T-cell (primary cell): ENCODE results near the gene NDUFA7. TPM values are rescaled to one million over a fixed set of nuclear protein-coding genes. Genes with fewer than 3 reads are reported as not detected.
A peak's percentile ranks its signal among the peaks of the same experiment; 100 is the strongest.
"Not testable (repeated sequence)": the region's sequence is repeated elsewhere in the genome, so short reads cannot be mapped to it uniquely, and the experiment has no call there.

Experiments used
- ATAC-seq, 4 experiments: fragments of 200-7000 bp in 3 of 4; fragments of 150-1000 bp in 1 of 4; cut with Tn5 transposase; replicated peaks in 1 of 4; 1 replicate in 3 of 4; 2 replicates in 1 of 4; pipeline ENCODE4 v1.10.0; 2021; ENCODE audit warnings: moderate library complexity in 3 of 4, mild to moderate bottlenecking in 2 of 4, moderate number of reproducible peaks in 1 of 4
- CTCF ChIA-PET, 2 donors: fragments of 300-600 bp; sonication (Branson Sonifier 250); formaldehyde crosslinking; loops; one replicate each; lab custom pipeline; 2022; ENCODE audit warnings: antibody characterized with exemption in 2 of 2; lab: Charles Lee
- POLR2A ChIA-PET, 2 donors: fragments of 300-600 bp; sonication (Branson Sonifier 250); formaldehyde crosslinking; loops; one replicate each; lab custom pipeline; 2022; ENCODE audit warnings: antibody characterized with exemption in 2 of 2; lab: Charles Lee
- DNase-seq, 35 experiments: peaks; one replicate each; pipeline versions ENCODE4 v3.0.0 to v3.0.0-alpha.2; 2013 to 2023
- H3K27ac ChIP-seq: one replicate; pipeline ENCODE4 v1.5.1; 2013; ENCODE audit warnings: low read length
- H3K27me3 ChIP-seq, 2 experiments: replicated peaks in 1 of 2; 1 replicate in 1 of 2; 2 replicates in 1 of 2; pipeline versions ENCODE4 v1.6.1 to v1.7.0; 2013; ENCODE audit warnings: low read length in 1 of 2, mixed read lengths in 1 of 2; ENCODE audit not compliant: control insufficient read depth in 2 of 2, insufficient read depth in 2 of 2; ENCODE audit errors: extremely low read depth in 1 of 2
- H3K36me3 ChIP-seq, 2 donors: 1 replicate in 1 of 2; 2 replicates in 1 of 2; pipeline versions ENCODE4 v1.6.1 to v1.7.0; 2013; ENCODE audit warnings: low read length in 1 of 2; ENCODE audit not compliant: control insufficient read depth in 2 of 2, insufficient read depth in 1 of 2; ENCODE audit errors: extremely low read depth in 1 of 2
- H3K4me1 ChIP-seq, 2 experiments: 1 replicate in 1 of 2; 2 replicates in 1 of 2; pipeline versions ENCODE4 v1.6.1 to v1.7.0; 2013; ENCODE audit warnings: low read length in 2 of 2, mixed read lengths in 1 of 2; ENCODE audit not compliant: insufficient read depth in 2 of 2, control insufficient read depth in 1 of 2; ENCODE audit errors: extremely low read depth in 1 of 2
- H3K4me3 ChIP-seq, 2 donors: 1 replicate in 1 of 2; 2 replicates in 1 of 2; pipeline versions ENCODE4 v1.5.1 to v1.7.0; 2013; ENCODE audit warnings: mild to moderate bottlenecking in 2 of 2, low read length in 1 of 2, moderate library complexity in 1 of 2; ENCODE audit not compliant: control insufficient read depth in 1 of 2; ENCODE audit errors: extremely low read depth in 1 of 2
- H3K9me3 ChIP-seq: 2 replicates; pipeline ENCODE4 v1.7.0; 2013
- H3K27ac Mint-ChIP-seq, 2 donors: one replicate each; pipeline ENCODE4 v1.8.0; 2020 to 2021; ENCODE audit warnings: mild to moderate bottlenecking in 2 of 2, mixed read lengths in 2 of 2
- H3K27me3 Mint-ChIP-seq, 2 donors: one replicate each; pipeline ENCODE4 v1.8.0; 2021 to 2022; ENCODE audit warnings: mixed read lengths in 2 of 2
- H3K36me3 Mint-ChIP-seq: one replicate; pipeline ENCODE4 v1.8.0; 2021; ENCODE audit warnings: mixed read lengths
- H3K4me1 Mint-ChIP-seq, 3 donors: one replicate each; pipeline ENCODE4 v1.8.0; 2020 to 2022; ENCODE audit warnings: mixed read lengths in 3 of 3, mild to moderate bottlenecking in 1 of 3
- H3K4me3 Mint-ChIP-seq, 3 donors: one replicate each; pipeline ENCODE4 v1.8.0; 2020 to 2022; ENCODE audit warnings: mild to moderate bottlenecking in 3 of 3, mixed read lengths in 3 of 3, moderate library complexity in 3 of 3
- H3K9me3 Mint-ChIP-seq, 3 donors: one replicate each; pipeline ENCODE4 v1.8.0; 2020 to 2022; ENCODE audit warnings: mixed read lengths in 3 of 3
- WGBS: methylation state at CpG from one replicate; pipeline ENCODE4 v1.1.5; 2013; ENCODE audit warnings: missing lambda C conversion rate; ENCODE audit not compliant: insufficient coverage; 5-methylcytosine and 5-hydroxymethylcytosine counted together
- total RNA-seq, 35 experiments: library from RNA in 6 of 35; stranded (reverse) in 6 of 35; fragments of 120-200 nt in 1 of 35; gene quantifications; one replicate each; pipeline versions ENCODE4 v1.2.1 to v1.2.4 and lab custom pipeline; 2013 to 2026

NDUFA7 gene
- total RNA-seq, 5 donors from 2014 or later (not counting 1 experiment from before 2014, with no cell fraction given) = 24.5 to 44.7 (median 32.8) TPM

DNA sequence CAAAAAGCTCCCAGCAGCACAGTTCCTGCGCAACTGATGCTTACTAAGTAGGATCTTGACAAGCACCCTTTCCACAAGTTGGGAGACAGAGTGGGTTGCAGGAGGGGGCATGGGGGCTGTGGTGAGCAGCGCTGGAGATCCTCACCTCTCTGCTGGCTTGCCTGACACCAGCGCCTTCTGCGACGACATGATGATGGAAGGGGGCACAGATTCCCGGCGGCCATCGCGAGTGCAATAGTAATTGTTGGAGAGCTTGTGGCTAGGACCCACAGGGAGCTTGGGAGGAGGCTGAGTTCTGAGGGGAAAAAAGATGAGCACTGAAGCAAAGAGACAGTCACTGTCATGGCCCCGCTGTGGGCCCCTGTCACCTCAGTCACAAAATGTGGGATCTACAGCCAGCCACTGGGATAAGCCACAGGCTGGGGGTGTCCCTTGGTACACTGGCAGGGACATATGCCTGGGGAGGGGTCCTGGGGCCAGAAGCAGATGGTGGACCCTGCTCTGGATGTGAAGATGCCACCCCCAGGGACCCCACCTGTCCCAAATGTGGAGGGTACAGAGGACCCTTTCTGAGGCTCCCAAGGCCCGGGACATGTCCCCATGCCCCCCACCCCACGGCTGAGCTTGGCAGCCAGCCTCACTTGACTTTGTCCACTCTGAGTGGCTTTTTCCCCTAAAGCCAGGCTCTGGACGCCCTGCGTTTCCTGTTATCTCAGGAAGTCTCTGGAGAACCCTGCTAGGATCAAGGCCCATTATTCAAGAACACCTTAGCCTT, 4.6 kb downstream of the NDUFA7 start:
- no peak overlapping the region for H3K27ac ChIP-seq
- Mint-ChIP-seq H3K27ac (no peak overlapping the region), H3K9me3 (no peaks in the 10 kb centered on the region), H3K4me3 (no peak overlapping the region), H3K4me1 (peaks cover 16 to 20% (median 20%) of the 10 kb centered on the region in 3 donors), H3K27me3 (no peaks in the 10 kb centered on the region), H3K36me3 (peaks cover 8% of the 10 kb centered on the region)
- 100% methylated on average over 3 of the region's 14 CpGs for WGBS
- no peaks in the 10 kb centered on the region for H3K9me3 ChIP-seq
- H3K27me3 ChIP-seq = no peaks in the 10 kb centered on the region
- no peak for ATAC-seq
- CTCF ChIA-PET = interaction anchor here in 1 of 2 donors (0.6 kb wide), 1 partner anchor 21 kb away, joined by 6 read pairs; no protein-coding TSS in a partner anchor
- peaks cover 5 to 40% of the 10 kb centered on the region in 2 donors for H3K36me3 ChIP-seq
- POLR2A ChIA-PET = no interaction called here
- H3K4me3 ChIP-seq = no peak overlapping the region
- H3K4me1 ChIP-seq = peaks cover 8 to 21% of the 10 kb centered on the region in 2 experiments
- no peak for DNase-seq

DNA sequence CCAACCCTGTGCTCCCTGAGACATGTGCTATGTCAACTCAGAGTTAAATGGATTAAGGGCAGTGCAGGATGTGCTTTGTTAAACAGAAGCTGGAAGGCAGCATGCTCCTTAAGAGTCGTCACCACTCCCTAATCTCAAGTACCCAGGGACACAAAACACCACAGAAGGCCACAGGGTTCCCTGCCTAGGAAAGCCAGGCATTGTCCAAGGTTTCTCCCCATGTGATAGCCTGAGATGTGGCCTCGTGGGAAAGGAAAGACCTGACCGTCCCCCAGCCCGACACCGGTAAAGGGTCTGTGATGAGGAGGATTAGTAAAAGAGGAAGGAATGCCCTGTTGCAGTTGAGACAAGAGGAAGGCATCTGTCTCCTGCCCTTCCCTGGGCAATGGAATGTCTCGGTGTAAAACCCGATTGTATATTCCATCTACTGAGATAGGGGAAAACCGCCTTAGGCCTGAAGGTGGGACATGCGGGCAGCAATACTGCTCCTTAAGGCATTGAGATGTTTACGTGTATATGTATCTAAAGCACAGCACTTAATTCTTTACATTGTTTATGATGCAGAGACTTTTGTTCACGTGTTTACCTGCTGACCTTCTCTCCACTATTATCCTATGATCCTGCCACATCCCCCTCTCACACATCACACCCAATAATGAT, 6.1 kb downstream of the NDUFA7 start:
- H3K9me3 ChIP-seq, H3K4me3 ChIP-seq, POLR2A ChIA-PET, H3K4me3 Mint-ChIP-seq, DNase-seq, ATAC-seq, H3K9me3 Mint-ChIP-seq, CTCF ChIA-PET, H3K27me3 Mint-ChIP-seq, H3K27ac Mint-ChIP-seq, H3K27ac ChIP-seq, H3K27me3 ChIP-seq: not testable (repeated sequence)
- Histone ChIP-seq H3K4me1 (peaks cover 3 to 12% of the 10 kb centered on the region in 2 experiments), H3K36me3 (peaks cover 5 to 53% of the 10 kb centered on the region in 2 donors)
- Mint-ChIP-seq H3K4me1 (peaks cover 8 to 11% (median 10%) of the 10 kb centered on the region in 3 donors), H3K36me3 (peaks cover 11% of the 10 kb centered on the region)
- 100% methylated on average over 4 of the region's 11 CpGs for WGBS

DNA sequence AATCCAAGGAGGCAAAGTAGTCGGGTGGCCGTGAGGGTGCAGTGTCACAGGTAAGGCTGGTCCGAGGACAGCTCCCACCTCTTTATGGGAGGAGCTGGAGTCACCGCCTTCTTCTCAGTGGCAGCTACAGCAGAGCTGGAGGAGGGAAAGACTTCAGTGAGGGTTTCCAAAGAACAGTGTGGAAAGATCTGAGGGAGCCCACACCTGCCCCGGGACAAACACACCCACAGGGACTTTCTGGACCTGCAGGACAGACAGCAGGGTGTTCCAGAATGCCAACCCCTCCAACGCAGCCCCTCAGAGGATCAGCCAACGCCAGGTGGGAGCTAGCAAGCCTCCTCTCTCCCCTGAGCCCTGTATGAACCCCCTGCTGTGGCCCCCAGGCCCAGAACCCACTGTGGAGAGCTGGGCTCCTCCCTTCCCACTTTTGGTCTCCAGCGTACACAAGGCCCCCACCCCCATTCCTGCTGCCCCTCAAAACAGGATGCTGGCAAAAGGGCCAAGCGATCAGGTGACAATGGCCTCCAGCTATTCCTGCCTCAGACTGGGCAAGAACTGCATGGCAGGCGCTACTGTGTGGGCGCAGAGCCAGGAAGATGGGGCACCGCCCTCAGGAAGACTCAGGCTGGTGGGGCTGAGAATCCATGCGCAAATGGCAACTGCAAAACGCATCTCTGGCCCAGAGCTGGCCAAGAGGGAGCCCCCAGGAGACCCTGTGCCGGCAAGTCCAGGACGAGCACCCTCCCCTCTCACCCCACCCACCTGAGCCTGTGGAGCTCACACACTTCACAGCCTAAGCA, 9.5 kb downstream of the NDUFA7 start:
- Mint-ChIP-seq H3K4me1 (peaks cover 18 to 30% (median 28%) of the 10 kb centered on the region in 3 donors), H3K27me3 (no peaks in the 10 kb centered on the region), H3K27ac (no peak overlapping the region), H3K9me3 (no peaks in the 10 kb centered on the region), H3K4me3 (no peak overlapping the region), H3K36me3 (peaks cover 11% of the 10 kb centered on the region)
- H3K9me3 ChIP-seq = no peaks in the 10 kb centered on the region
- POLR2A ChIA-PET = no interaction called here
- no peak for ATAC-seq
- H3K4me3 ChIP-seq = no peak overlapping the region
- CTCF ChIA-PET = no interaction called here
- DNase-seq = no peak
- peaks cover 5 to 52% of the 10 kb centered on the region in 2 donors for H3K36me3 ChIP-seq
- H3K4me1 ChIP-seq = peaks cover 4 to 24% of the 10 kb centered on the region in 2 experiments
- no peaks in the 10 kb centered on the region for H3K27me3 ChIP-seq
- no peak overlapping the region for H3K27ac ChIP-seq
- 89% methylated on average over 9 of the region's 16 CpGs for WGBS

- Histone ChIP-seq H3K27me3 (no peaks in the 10 kb centered on the region), H3K9me3 (no peaks in the 10 kb centered on the region), H3K4me3 (no peak overlapping the region), H3K4me1 (peaks cover 4 to 34% of the 10 kb centered on the region in 2 experiments), H3K27ac (no peak overlapping the region), H3K36me3 (peaks cover 5 to 47% of the 10 kb centered on the region in 2 donors)
- Mint-ChIP-seq H3K27me3 (no peaks in the 10 kb centered on the region), H3K9me3 (no peaks in the 10 kb centered on the region), H3K36me3 (peaks cover 9% of the 10 kb centered on the region), H3K4me3 (no peak overlapping the region), H3K27ac (no peak overlapping the region), H3K4me1 (peaks cover 20 to 37% (median 36%) of the 10 kb centered on the region in 3 donors)
- ATAC-seq (no peak), DNase-seq (peak in 1 of 35 experiments; percentile 0)
- ChIA-PET CTCF (no interaction called here), POLR2A (no interaction called here)
- WGBS = 97% methylated on average over 11 of the region's 17 CpGs
These were observed 10.7 kb downstream of the NDUFA7 start for GRCh38 chr19:8310342-8311055.

GRCh38 chr19:8308891-8309291, 12.3 kb downstream of the NDUFA7 start:
- peaks cover 5 to 35% of the 10 kb centered on the region in 2 donors for H3K36me3 ChIP-seq
- CTCF ChIA-PET = no interaction called here
- H3K4me3 Mint-ChIP-seq = peak overlapping the region; percentile 83 to 90 (median 87)

More at GRCh38 chr19:8308891-8309291, 12.3 kb downstream of the NDUFA7 start:
- H3K9me3 ChIP-seq = no peaks in the 10 kb centered on the region
- 90% methylated on average over 10 of the region's 17 CpGs for WGBS
- no peaks in the 10 kb centered on the region for H3K9me3 Mint-ChIP-seq
- POLR2A ChIA-PET = interaction anchor here in 1 of 2 donors (0.6 kb wide), 1 partner anchor 59 kb away, joined by 4 read pairs; no protein-coding TSS in a partner anchor
- ATAC-seq = no peak
- H3K27me3 Mint-ChIP-seq = no peaks in the 10 kb centered on the region
- no peaks in the 10 kb centered on the region for H3K27me3 ChIP-seq
- H3K27ac ChIP-seq = no peak overlapping the region
- peak overlapping the region in 1 of 2 donors; percentile 85 for H3K27ac Mint-ChIP-seq
- peak overlapping the region in 1 of 2 donors; percentile 80 for H3K4me3 ChIP-seq
- H3K36me3 Mint-ChIP-seq = peaks cover 6% of the 10 kb centered on the region
- peak in 1 of 35 experiments; percentile 0 for DNase-seq
- peaks cover 26 to 37% (median 36%) of the 10 kb centered on the region in 3 donors for H3K4me1 Mint-ChIP-seq
- peaks cover 4 to 35% of the 10 kb centered on the region in 2 experiments for H3K4me1 ChIP-seq
